ENCODE results near the gene PATL1. TPM values are rescaled to one million over a fixed set of nuclear protein-coding genes. Genes with fewer than 3 reads are reported as not detected.

Gene PATL1
- total RNA-seq (2022; extraction: Qiagen RNA extraction), result 40.0 to 47.9 TPM (median 46.0 TPM) in 5 replicates

GRCh38 chr11:59668950-59669610 lies at the start of gene PATL1:
Gene PATL1 (minus strand): TSS chr11:59669037. CDS start chr11:59668895, 142 bp downstream.

GRCh38 chr11:59713745-59714144 lies 44.9 kb upstream of the PATL1 start, which contains the start of gene OR10V1:
Gene OR10V1 (minus strand): TSS chr11:59713845. CDS start chr11:59713845, 0 bp downstream.

GRCh38 chr11:59615637-59616395 lies 53.0 kb downstream of the PATL1 start, which contains the start of gene OSBP:
Gene OSBP (minus strand): TSS chr11:59615774. CDS start chr11:59615664, 110 bp downstream.

Other genes with a start within 250 kb of the PATL1 start
- gene OR5A2, start 242.6 kb downstream of the PATL1 start, total RNA-seq (2022; extraction: Qiagen RNA extraction), result not detected in 5 replicates
- gene OR5A1, start 232.6 kb downstream of the PATL1 start, total RNA-seq (2022; extraction: Qiagen RNA extraction), result not detected in 5 replicates
- not detected in 5 replicates for gene OR4D6, start 212.1 kb downstream of the PATL1 start, total RNA-seq (2022; extraction: Qiagen RNA extraction)
- not detected in 5 replicates for gene OR4D10, start 195.7 kb downstream of the PATL1 start, total RNA-seq (2022; extraction: Qiagen RNA extraction)
- gene OR4D11, start 165.5 kb downstream of the PATL1 start, total RNA-seq (2022; extraction: Qiagen RNA extraction), result not detected in 5 replicates
- not detected in 5 replicates for gene OR4D9, start 157.5 kb downstream of the PATL1 start, total RNA-seq (2022; extraction: Qiagen RNA extraction)
- 25.1 to 29.9 TPM (median 27.1 TPM) in 5 replicates for gene OSBP, start 53.3 kb downstream of the PATL1 start, total RNA-seq (2022; extraction: Qiagen RNA extraction)
- not detected in 5 replicates for gene OR10V1, start 44.8 kb upstream of the PATL1 start, total RNA-seq (2022; extraction: Qiagen RNA extraction)
- 21.8 to 27.4 TPM (median 25.8 TPM) in 5 replicates for gene STX3, start 86.3 kb upstream of the PATL1 start, total RNA-seq (2022; extraction: Qiagen RNA extraction)
- 64.2 to 65.4 TPM (median 64.9 TPM) in 5 replicates for gene MRPL16, start 141.7 kb upstream of the PATL1 start, total RNA-seq (2022; extraction: Qiagen RNA extraction)
- not detected in 5 replicates for gene CBLIF, start 176.5 kb upstream of the PATL1 start, total RNA-seq (2022; extraction: Qiagen RNA extraction)
- 0.16 to 0.30 TPM (median 0.21 TPM) in 5 replicates for gene TCN1, start 197.4 kb upstream of the PATL1 start, total RNA-seq (2022; extraction: Qiagen RNA extraction)
- gene OOSP3, start 209.7 kb upstream of the PATL1 start, total RNA-seq (2022; extraction: Qiagen RNA extraction), result not detected in 5 replicates

Measured in A549 treated with CORT108297 at 1 μM for 4 hours (cell line).